Stimulated activated CD8-positive, alpha-beta memory T cell treated with anti-CD3 and anti-CD28 coated beads, Interleukin-4, amount 100 ng/mL, for 24 hours (primary cell): ENCODE data around the gene ISM1.

Experiments used
- DNase-seq: peaks from one replicate; pipeline ENCODE4 v3.0.0-alpha.2; 2020; ENCODE audit warnings: low read depth

The ISM1 gene

DNA sequence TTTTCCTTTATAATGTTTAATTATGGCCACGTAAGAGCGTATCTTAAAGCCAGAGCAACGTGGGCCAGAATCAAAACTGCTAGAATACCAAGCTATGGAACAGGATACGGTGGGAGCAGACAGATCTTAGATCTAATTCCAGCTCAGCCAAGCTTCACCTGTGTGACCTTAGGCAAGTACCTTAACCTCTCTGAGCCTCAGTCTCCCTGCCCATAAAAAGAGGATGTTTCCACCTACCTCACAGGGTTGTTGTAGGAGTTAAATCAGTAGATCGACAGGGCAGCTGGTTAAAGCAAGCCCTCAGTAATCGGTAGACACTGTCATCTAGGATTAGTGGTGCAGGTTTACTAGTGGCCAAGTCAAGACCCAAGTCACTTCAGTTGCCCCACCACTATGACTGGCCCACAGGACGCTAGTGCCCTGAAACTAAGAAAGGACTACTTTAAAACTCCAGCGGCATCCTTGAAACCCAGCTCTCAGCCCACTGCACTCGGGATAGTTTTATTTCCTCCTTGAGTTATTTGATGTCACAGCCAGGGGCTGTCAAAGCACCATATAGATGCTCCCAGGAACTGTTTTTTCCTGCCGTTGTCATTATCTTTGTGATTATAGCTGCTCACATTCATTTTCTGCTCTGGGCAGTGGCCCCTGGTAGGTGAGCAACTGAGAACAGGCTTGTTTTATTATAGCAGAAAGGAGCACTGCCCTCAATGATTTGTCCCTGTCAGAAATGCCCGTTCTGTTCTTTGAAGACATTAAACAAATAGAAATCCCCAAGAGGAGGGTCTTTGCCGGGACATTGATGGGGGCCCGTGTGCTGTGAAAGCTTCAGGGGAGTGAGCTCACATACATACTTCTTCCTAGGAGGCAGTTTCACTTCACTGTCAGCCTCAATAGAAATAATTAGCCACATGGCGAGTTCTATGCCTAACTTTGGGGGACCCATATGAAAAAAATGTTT lies 63.1 kb downstream of the ISM1 start:
- no peak for DNase-seq

- DNase-seq = no peak
Measured at GRCh38 chr20:13284830-13285229, 63.8 kb downstream of the ISM1 start.

DNA sequence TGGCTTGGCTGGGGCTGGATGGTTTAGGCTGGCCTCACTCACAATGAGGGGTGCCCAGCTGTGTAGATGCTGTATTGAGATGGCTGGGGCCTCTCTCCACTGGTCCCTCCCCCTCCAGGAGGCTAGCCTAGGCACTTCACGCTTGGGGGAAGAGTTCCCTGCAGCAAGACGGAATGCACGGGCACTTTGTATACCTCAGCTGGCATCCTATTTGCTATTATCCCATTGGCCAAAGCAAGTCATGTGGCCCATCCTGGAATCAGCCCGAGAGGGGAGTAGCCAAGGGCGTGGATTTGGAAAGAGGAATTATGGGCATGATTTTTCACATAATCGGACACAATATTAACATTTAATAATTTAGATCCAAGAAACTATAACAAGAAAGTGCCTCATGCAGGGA lies 64.3 kb downstream of the ISM1 start:
- no peak for DNase-seq

DNA sequence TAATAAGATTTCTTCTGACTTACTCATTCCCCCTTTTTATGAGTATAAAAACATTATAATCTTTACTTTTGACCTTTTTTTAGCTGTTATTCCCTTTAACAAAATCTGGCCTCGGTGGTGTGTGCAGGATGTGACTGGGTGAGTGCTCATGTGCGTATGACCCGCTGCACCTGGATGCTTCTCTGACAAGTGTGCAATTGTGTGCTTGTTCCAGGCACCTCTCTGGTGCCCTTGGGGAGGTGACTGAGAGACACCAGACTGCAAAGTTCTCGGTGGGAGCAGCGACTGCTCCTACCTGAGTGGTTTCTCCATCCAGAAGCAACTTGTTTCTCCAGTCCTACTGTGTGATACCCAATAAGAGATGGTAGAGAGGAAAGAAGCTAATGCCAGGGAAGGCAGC lies 65.0 kb downstream of the ISM1 start:
- no peak for DNase-seq

DNA sequence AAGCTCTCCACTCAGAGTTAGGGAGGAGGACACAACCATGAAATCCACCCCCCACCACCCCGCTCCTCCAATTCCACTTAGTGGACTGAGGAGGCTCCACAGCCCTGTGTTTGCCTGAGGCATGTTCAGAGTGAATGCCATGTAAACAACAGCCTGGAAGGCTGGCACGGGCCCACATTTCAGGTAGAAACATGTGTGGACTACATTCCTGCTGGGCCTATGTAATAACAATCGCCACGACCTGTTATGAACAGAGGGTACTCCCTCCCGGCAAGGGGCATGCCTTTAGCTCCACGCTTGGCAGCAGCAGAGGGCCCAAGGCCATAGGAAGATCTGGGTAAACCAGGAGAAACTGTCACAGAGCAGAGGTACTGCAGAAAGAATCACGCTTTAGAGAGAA lies 65.5 kb downstream of the ISM1 start:
- no peak for DNase-seq

- no peak for DNase-seq
Measured at GRCh38 chr20:13288357-13288756, 67.3 kb downstream of the ISM1 start.

DNA sequence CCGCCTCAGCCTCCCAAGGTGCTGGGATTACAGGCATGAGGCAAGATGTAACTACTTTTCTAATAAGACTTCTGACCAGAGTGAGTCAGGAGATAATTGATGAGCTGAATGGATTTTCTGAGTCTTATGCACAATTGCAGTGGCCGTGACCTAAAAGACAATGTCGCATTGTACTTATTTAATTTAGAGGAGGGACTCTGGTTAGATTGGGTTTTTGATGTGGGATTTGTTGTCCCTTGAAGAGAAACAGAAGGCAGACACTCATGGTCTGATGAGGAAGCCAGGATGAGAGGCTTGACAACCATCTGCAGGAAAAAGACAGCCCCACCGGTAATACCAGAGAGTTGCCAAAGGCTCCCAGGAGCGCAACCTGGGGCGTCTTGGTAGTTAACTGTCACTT lies 68.0 kb downstream of the ISM1 start:
- DNase-seq = no peak

GRCh38 chr20:13290724-13291123 lies 69.7 kb downstream of the ISM1 start:
- DNase-seq = no peak

DNA sequence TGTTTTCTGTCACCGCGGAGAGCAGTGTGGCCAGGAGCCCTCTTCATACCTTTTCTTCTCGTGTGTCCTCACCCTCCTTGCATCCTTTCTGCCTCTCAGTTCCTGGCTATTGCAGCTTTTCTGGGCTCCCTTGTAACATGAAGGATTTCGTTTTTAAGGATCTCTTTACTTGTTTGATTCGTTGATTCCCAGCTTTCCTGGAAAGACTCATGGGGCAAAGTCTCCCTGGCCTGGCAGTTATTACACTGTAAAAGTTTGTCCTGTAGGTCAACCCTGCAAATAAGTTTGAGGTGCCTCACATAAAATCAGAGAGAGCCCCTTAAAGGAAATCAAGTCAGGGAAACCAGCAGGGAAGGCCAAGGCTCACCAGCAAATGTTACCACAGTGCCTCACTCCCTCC lies 70.1 kb downstream of the ISM1 start:
- DNase-seq = no peak

GRCh38 chr20:13292201-13292885 lies 71.3 kb downstream of the ISM1 start:
- DNase-seq = no peak

GRCh38 chr20:13294522-13294921 lies 73.4 kb downstream of the ISM1 start:
- DNase-seq = no peak

GRCh38 chr20:13295637-13296036 lies 74.6 kb downstream of the ISM1 start:
- DNase-seq = no peak

- no peak for DNase-seq
Measured at GRCh38 chr20:13296070-13296469, 75.0 kb downstream of the ISM1 start.

DNA sequence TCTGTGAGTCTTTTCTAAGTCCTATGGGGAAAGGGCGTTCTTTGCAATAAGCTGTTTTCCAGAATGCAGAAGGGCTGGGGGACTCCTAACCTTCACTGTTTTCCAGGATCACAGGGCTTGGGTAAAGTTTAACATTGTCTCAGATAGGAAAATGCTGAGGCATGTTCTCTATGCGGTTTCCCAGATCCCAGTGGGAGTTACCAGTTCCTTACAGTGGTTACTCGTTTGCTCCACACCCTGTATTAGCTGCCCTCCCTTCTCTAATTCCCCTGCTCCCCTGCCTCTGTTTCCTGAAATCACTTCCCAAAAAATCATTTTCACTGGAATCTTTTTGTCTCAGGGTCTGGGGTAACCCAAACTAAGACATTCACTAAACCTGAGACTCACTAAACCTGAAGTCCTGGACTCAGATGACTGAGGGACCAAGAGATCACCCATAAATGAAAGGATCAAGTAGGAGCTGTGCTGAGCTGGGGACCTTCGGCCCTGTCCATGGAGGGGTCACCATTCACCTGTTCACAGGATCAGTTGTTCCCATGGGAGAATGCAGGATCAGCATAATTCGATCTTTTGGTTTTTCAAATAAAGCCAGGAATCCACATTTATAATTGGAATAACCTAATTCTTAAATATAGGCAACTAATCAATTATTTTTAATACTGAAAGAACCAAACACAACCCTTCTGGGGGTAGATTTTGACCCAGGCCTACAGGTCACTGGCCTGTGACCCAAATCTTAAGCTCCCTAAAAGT lies 76.2 kb downstream of the ISM1 start:
- DNase-seq = no peak

GRCh38 chr20:13298692-13299373 lies 77.8 kb downstream of the ISM1 start:
- DNase-seq = no peak

DNA sequence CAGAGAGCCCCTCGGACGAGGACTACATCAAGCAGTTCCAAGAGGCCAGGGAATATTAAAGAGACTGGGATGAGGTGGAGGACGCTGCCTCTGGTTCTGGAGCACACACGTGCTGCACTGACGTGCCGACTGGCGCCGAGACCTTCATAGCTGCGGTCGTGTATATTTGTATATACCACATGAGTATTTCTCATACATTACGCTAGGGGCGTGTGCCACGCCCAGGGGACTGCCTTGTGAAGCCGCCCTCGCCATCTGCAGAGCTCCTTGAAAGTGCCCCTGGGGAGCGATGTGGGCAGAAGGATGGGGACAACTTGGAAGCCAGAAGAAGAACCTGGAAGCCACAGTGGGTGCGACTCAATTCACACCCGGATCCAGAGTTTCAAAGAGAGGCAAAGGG lies 78.3 kb downstream of the ISM1 start:
- no peak for DNase-seq

DNA sequence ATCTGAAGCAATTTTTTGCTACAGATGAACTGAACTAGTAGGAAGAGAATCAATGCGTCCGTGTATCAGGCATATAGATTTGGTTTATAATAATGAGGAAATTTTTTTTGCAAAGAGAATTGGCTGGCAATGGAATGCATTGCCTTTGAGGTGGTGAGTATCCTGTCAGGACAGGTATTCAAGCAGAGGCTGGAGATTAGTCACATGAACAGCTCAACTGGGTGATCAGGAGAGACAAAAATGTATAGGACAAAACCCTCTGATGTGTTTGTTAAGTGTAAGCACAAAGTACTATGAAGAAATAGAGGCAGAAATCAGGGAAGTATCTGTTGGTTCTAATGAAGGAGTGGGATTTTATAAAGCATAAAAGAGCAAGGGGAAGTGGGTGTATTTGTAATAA lies 80.5 kb downstream of the ISM1 start:
- DNase-seq = no peak

DNA sequence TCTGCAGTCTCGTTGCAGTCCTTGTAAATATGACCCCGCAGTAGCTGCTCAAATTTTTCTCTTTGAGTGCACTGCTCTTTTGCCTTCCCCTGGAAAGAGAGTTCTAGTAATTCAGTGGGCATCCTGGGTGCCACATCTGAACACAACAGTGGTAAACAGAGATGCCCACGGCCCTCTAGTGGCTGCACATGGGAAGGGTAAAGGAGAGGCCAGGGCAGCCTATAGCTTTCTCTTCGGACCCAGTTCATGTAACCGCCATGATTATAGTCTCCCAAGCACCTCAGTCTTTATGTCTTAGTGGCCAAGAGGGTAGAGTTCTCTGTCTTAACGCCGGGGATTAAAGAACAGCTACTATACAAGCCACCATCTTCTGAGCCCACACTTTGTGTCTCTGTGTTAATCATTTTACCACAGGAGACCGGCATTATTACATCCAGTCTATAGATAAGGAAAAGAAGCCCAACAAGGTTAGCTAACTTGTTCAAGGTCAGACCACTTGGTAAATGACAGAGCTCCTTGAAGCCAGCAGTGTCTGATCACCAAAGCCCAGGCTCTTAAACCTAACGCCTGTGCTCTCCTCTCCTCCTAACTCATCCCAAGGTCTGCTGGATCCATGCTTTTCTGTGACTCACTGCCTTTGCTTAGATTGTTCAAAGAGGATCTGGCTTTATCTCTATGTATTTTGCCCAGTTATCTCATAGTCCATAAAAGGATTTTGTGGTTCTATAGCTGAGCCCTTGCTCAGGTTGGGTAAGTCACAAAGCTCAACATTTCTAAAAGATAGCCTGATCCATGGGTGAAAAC lies 81.8 kb downstream of the ISM1 start:
- peak; percentile 2 for DNase-seq

DNA sequence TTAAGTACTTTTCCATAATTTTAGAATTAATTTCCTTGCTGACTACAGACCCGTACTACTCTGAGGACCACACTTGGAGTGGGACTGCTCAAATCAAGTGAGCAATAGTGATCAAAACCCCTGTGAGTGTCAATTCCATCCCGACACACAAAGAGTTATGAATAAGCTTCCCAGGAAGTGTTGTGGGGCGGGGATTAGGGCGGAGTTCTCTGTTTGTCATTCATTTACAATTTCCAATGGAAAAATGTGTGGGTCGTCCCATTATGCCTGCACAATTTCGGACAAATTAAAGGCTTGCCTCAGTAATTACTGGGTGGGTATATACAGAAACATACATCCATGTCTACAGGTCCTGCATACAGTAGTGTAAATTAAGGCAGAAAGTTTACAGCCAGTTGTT lies 84.2 kb downstream of the ISM1 start:
- no peak for DNase-seq

GRCh38 chr20:13307562-13308163 lies 86.6 kb downstream of the ISM1 start:
- DNase-seq = no peak

DNA sequence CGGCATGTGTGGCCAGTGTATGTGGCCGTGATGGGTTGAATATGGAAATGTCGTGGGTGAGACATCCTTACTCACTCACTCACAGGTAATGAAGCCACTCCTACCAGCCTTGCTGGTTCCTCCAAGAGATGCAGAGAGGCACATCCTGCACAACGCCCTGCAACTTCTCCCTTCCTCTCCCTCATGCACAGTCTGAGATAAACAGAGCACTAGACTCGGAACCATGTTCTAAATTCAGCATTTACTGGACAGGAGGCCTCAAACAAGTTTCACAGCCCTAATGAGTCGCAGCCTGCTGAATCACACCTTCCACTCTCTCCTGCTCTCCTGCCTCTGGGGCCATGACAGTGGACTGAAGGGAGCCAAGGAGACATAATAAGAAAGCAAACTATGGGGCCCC lies 91.2 kb downstream of the ISM1 start:
- DNase-seq = no peak
